ENCODE data around the gene SAMMSON.

Gene SAMMSON

GRCh38 chr3:70028361-70028760 lies 28.8 kb downstream of the SAMMSON start:
- no peak overlapping the region for H3K4me3 ChIP-seq (ENCODE audit: low read length)
- no peak overlapping the region for H3K27ac ChIP-seq (ENCODE audit: low read depth, low read length)
- no peaks in the 10 kb centered on the region for H3K36me3 ChIP-seq (ENCODE audit: control insufficient read depth, insufficient read depth, low read length)
- H3K4me1 ChIP-seq (ENCODE audit: control insufficient read depth, insufficient read depth, low read length) = no peaks in the 10 kb centered on the region
- no peak overlapping the region for H3K9ac ChIP-seq (ENCODE audit: low read length)
- no peaks in the 10 kb centered on the region for H3K27me3 ChIP-seq (ENCODE audit: control insufficient read depth, insufficient read depth, low read length)

DNA sequence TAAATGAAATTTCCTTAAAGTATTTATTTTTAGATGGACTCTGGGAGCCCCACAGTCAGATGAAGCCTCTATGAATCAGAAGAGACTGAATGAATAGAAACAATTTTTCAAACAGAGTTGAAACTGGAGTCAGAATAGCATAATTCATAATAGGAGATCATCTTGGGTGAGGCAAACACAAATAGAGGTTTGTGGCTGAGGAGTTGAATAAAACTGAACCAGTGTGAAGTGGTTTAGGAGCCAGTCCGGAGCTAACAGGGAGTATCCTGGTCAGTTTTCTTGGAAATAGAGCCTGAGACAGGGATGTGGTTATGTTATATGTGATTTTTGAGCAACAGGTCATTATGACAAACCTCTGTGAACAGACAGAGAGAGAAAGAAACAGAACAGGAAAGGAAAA lies 39.2 kb downstream of the SAMMSON start:
- Histone ChIP-seq H3K9ac (ENCODE audit: low read length) (no peak overlapping the region), H3K4me1 (ENCODE audit: control insufficient read depth, insufficient read depth, low read length) (no peaks in the 10 kb centered on the region), H3K27me3 (ENCODE audit: control insufficient read depth, insufficient read depth, low read length) (no peaks in the 10 kb centered on the region), H3K4me3 (ENCODE audit: low read length) (no peak overlapping the region), H3K36me3 (ENCODE audit: control insufficient read depth, insufficient read depth, low read length) (no peaks in the 10 kb centered on the region), H3K27ac (ENCODE audit: low read depth, low read length) (no peak overlapping the region)

GRCh38 chr3:70040386-70040785 lies 40.9 kb downstream of the SAMMSON start:
- Histone ChIP-seq H3K36me3 (ENCODE audit: control insufficient read depth, insufficient read depth, low read length) (no peaks in the 10 kb centered on the region), H3K27ac (ENCODE audit: low read depth, low read length) (no peak overlapping the region), H3K4me1 (ENCODE audit: control insufficient read depth, insufficient read depth, low read length) (no peaks in the 10 kb centered on the region), H3K9ac (ENCODE audit: low read length) (no peak overlapping the region), H3K4me3 (ENCODE audit: low read length) (no peak overlapping the region), H3K27me3 (ENCODE audit: control insufficient read depth, insufficient read depth, low read length) (no peaks in the 10 kb centered on the region)

GRCh38 chr3:70042641-70043040 lies 43.1 kb downstream of the SAMMSON start:
- Histone ChIP-seq H3K4me3 (ENCODE audit: low read length) (no peak overlapping the region), H3K9ac (ENCODE audit: low read length) (no peak overlapping the region), H3K4me1 (ENCODE audit: control insufficient read depth, insufficient read depth, low read length) (no peaks in the 10 kb centered on the region), H3K36me3 (ENCODE audit: control insufficient read depth, insufficient read depth, low read length) (no peaks in the 10 kb centered on the region), H3K27me3 (ENCODE audit: control insufficient read depth, insufficient read depth, low read length) (no peaks in the 10 kb centered on the region), H3K27ac (ENCODE audit: low read depth, low read length) (no peak overlapping the region)

- Histone ChIP-seq H3K9ac (ENCODE audit: low read length) (no peak overlapping the region), H3K4me1 (ENCODE audit: control insufficient read depth, insufficient read depth, low read length) (no peaks in the 10 kb centered on the region), H3K4me3 (ENCODE audit: low read length) (no peak overlapping the region), H3K36me3 (ENCODE audit: control insufficient read depth, insufficient read depth, low read length) (no peaks in the 10 kb centered on the region), H3K27me3 (ENCODE audit: control insufficient read depth, insufficient read depth, low read length) (no peaks in the 10 kb centered on the region), H3K27ac (ENCODE audit: low read depth, low read length) (no peak overlapping the region)
Measured at GRCh38 chr3:70049761-70050160, 50.2 kb downstream of the SAMMSON start.

DNA sequence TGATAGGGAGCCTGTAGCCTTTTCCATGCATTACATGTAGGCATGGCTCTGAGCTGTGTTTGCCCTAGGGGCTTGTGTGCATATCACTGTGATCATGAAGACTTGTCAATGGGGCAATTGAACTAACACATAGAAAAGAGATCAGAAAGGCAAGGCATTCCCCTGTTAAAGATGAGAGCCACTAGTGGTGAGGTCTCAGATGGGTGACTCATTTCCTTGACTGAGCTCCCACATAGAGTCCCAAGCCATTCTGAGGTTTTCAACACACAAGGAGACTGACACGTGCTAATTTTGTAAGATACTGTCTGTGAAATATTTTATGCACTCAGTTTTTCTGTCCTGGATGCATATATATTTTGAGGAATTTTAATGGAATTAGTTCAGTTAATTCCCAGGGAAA lies 53.8 kb downstream of the SAMMSON start:
- H3K27me3 ChIP-seq (ENCODE audit: control insufficient read depth, insufficient read depth, low read length) = no peaks in the 10 kb centered on the region
- H3K4me3 ChIP-seq (ENCODE audit: low read length) = no peak overlapping the region
- no peaks in the 10 kb centered on the region for H3K4me1 ChIP-seq (ENCODE audit: control insufficient read depth, insufficient read depth, low read length)
- H3K36me3 ChIP-seq (ENCODE audit: control insufficient read depth, insufficient read depth, low read length) = no peaks in the 10 kb centered on the region
- no peak overlapping the region for H3K9ac ChIP-seq (ENCODE audit: low read length)
- no peak overlapping the region for H3K27ac ChIP-seq (ENCODE audit: low read depth, low read length)

DNA sequence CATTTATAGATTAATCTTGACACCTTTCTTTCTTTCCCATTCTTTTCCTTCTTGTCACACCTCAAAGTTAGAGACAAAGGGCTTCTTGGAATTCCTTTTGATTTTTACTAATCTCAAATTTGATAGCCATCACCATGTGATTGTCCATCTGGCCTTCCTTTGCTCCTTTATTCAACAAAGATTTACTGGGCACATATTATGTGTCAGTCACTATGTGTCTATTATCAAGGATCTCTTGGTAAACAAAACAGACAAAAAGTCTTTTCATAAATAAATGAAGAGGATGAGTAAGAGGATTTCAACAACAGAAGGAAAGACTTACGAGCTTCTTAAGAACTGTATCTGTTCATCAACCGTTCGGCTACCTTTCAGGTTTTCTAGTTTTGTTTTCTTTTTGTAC lies 56.5 kb downstream of the SAMMSON start:
- Histone ChIP-seq H3K27me3 (ENCODE audit: control insufficient read depth, insufficient read depth, low read length) (no peaks in the 10 kb centered on the region), H3K4me1 (ENCODE audit: control insufficient read depth, insufficient read depth, low read length) (no peaks in the 10 kb centered on the region), H3K9ac (ENCODE audit: low read length) (no peak overlapping the region), H3K27ac (ENCODE audit: low read depth, low read length) (no peak overlapping the region), H3K36me3 (ENCODE audit: control insufficient read depth, insufficient read depth, low read length) (no peaks in the 10 kb centered on the region), H3K4me3 (ENCODE audit: low read length) (no peak overlapping the region)

DNA sequence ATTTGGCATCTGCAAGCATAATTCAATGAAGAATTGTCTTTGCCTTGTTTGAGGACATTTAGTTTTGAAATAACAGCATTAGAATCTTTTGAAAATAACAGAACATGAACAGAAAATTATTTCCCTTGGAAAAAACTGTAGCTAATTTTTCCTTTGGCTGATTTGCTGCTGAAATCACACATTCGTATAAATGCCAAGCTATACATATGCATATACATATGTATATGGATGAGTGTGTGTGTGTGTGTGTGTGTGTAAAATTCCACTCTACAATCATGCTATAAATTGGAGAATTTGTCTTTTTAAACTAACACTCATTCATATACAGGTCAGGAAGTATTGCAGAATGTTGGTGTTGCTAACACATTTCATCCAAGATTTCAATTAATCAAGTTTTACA lies 57.9 kb downstream of the SAMMSON start:
- Histone ChIP-seq H3K27ac (ENCODE audit: low read depth, low read length) (no peak overlapping the region), H3K9ac (ENCODE audit: low read length) (no peak overlapping the region), H3K4me1 (ENCODE audit: control insufficient read depth, insufficient read depth, low read length) (no peaks in the 10 kb centered on the region), H3K4me3 (ENCODE audit: low read length) (no peak overlapping the region), H3K27me3 (ENCODE audit: control insufficient read depth, insufficient read depth, low read length) (no peaks in the 10 kb centered on the region), H3K36me3 (ENCODE audit: control insufficient read depth, insufficient read depth, low read length) (no peaks in the 10 kb centered on the region)

- Histone ChIP-seq H3K27ac (ENCODE audit: low read depth, low read length) (no peak overlapping the region), H3K4me1 (ENCODE audit: control insufficient read depth, insufficient read depth, low read length) (no peaks in the 10 kb centered on the region), H3K9ac (ENCODE audit: low read length) (no peak overlapping the region), H3K27me3 (ENCODE audit: control insufficient read depth, insufficient read depth, low read length) (no peaks in the 10 kb centered on the region), H3K36me3 (ENCODE audit: control insufficient read depth, insufficient read depth, low read length) (no peaks in the 10 kb centered on the region), H3K4me3 (ENCODE audit: low read length) (no peak overlapping the region)
Measured at GRCh38 chr3:70061096-70061495, 61.6 kb downstream of the SAMMSON start.

GRCh38 chr3:70064194-70064779 lies 64.8 kb downstream of the SAMMSON start:
- H3K27me3 ChIP-seq (ENCODE audit: control insufficient read depth, insufficient read depth, low read length) = no peaks in the 10 kb centered on the region
- H3K4me1 ChIP-seq (ENCODE audit: control insufficient read depth, insufficient read depth, low read length) = no peaks in the 10 kb centered on the region
- H3K9ac ChIP-seq (ENCODE audit: low read length) = no peak overlapping the region
- no peaks in the 10 kb centered on the region for H3K36me3 ChIP-seq (ENCODE audit: control insufficient read depth, insufficient read depth, low read length)
- H3K27ac ChIP-seq (ENCODE audit: low read depth, low read length) = no peak overlapping the region
- H3K4me3 ChIP-seq (ENCODE audit: low read length) = no peak overlapping the region

- no peaks in the 10 kb centered on the region for H3K4me1 ChIP-seq (ENCODE audit: control insufficient read depth, insufficient read depth, low read length)
- no peak overlapping the region for H3K27ac ChIP-seq (ENCODE audit: low read depth, low read length)
- H3K9ac ChIP-seq (ENCODE audit: low read length) = no peak overlapping the region
- no peaks in the 10 kb centered on the region for H3K36me3 ChIP-seq (ENCODE audit: control insufficient read depth, insufficient read depth, low read length)
- H3K27me3 ChIP-seq (ENCODE audit: control insufficient read depth, insufficient read depth, low read length) = no peaks in the 10 kb centered on the region
- no peak overlapping the region for H3K4me3 ChIP-seq (ENCODE audit: low read length)
Measured at GRCh38 chr3:70065696-70066253, 66.2 kb downstream of the SAMMSON start.

DNA sequence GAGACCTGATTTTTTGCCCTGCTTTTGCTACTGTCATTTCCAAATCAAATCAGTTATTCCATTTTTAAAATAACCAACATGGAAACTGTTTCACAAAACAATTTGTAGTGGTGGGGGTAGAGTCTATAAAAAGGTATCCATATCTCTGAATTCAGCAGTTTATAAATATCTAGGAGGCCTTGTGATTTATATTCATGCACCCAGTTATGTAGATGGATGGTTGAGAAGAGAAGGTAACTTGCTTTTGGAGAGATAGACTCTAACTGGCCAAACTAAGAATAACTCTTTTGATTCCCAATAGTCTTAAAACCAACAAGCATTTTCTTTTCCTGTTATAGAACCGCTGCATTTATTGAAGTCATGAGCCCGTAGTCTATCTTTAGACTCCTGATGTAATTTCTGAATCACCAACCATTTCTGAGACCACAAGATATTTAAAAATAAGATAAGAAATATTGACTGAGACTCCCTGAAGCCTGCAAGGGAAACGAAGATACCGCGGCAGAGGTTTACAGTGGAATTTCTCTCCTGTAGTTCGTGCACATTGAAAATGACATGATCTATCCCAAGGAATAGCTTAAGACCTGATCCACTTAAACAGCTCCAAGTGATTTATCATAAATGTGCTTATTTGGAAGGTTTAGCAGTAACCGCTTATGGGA lies 68.5 kb downstream of the SAMMSON start:
- H3K4me1 ChIP-seq (ENCODE audit: control insufficient read depth, insufficient read depth, low read length) = no peaks in the 10 kb centered on the region
- no peak overlapping the region for H3K4me3 ChIP-seq (ENCODE audit: low read length)
- no peaks in the 10 kb centered on the region for H3K36me3 ChIP-seq (ENCODE audit: control insufficient read depth, insufficient read depth, low read length)
- no peaks in the 10 kb centered on the region for H3K27me3 ChIP-seq (ENCODE audit: control insufficient read depth, insufficient read depth, low read length)
- no peak overlapping the region for H3K27ac ChIP-seq (ENCODE audit: low read depth, low read length)
- H3K9ac ChIP-seq (ENCODE audit: low read length) = no peak overlapping the region

DNA sequence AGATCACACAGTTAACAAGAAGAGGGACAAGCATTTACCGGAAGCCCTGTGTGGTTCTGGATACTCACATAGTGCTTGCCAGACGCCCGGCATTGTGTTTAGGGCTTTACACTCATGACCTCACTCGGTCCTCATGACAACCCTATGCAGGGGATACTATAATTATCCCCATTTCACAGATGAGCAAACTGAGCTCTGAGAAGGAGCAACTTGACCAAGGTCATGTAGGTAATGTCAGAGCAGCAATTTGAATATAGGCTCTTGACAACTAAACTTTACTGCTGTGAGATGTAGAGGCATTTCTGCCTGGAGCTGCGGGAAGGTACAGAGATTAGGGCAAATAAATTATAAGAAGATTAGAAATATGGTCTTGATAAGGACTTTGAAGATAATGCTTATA lies 70.0 kb downstream of the SAMMSON start:
- H3K27ac ChIP-seq (ENCODE audit: low read depth, low read length) = no peak overlapping the region
- no peaks in the 10 kb centered on the region for H3K4me1 ChIP-seq (ENCODE audit: control insufficient read depth, insufficient read depth, low read length)
- H3K27me3 ChIP-seq (ENCODE audit: control insufficient read depth, insufficient read depth, low read length) = no peaks in the 10 kb centered on the region
- H3K36me3 ChIP-seq (ENCODE audit: control insufficient read depth, insufficient read depth, low read length) = no peaks in the 10 kb centered on the region
- no peak overlapping the region for H3K4me3 ChIP-seq (ENCODE audit: low read length)
- H3K9ac ChIP-seq (ENCODE audit: low read length) = no peak overlapping the region

All from rectal smooth muscle tissue (tissue), 1 donor.